ENCODE measurements around the gene REEP3.

Gene REEP3

GRCh38 chr10:63574011-63574410, 52.8 kb downstream of the REEP3 start:
- TF ChIP-seq FOXP2 (optimal IDR thresholded peaks at IDR 0.05; ENCODE audit: borderline replicate concordance, extremely low read depth, extremely low read length, insufficient read depth) (no peak), POLR2AphosphoS5 (IDR thresholded peaks at IDR 0.05; ENCODE audit: low read depth, low read length) (no peak), TAF1 (IDR thresholded peaks at IDR 0.05; ENCODE audit: borderline replicate concordance, insufficient read depth, low read length) (no peak), SIN3A (IDR thresholded peaks at IDR 0.05; ENCODE audit: borderline replicate concordance, insufficient read depth, low read length) (no peak), REST (IDR thresholded peaks at IDR 0.05; ENCODE audit: insufficient read depth in 1 of 2, low read depth in 2 of 2, low read length in 2 of 2) (no peak)

- TF ChIP-seq REST (IDR thresholded peaks at IDR 0.05; ENCODE audit: insufficient read depth in 1 of 2, low read depth in 2 of 2, low read length in 2 of 2) (no peak), POLR2AphosphoS5 (IDR thresholded peaks at IDR 0.05; ENCODE audit: low read depth, low read length) (no peak), TAF1 (IDR thresholded peaks at IDR 0.05; ENCODE audit: borderline replicate concordance, insufficient read depth, low read length) (no peak), SIN3A (IDR thresholded peaks at IDR 0.05; ENCODE audit: borderline replicate concordance, insufficient read depth, low read length) (no peak), FOXP2 (optimal IDR thresholded peaks at IDR 0.05; ENCODE audit: borderline replicate concordance, extremely low read depth, extremely low read length, insufficient read depth) (no peak)
Observed at GRCh38 chr10:63576501-63576900, 55.3 kb downstream of the REEP3 start.

DNA sequence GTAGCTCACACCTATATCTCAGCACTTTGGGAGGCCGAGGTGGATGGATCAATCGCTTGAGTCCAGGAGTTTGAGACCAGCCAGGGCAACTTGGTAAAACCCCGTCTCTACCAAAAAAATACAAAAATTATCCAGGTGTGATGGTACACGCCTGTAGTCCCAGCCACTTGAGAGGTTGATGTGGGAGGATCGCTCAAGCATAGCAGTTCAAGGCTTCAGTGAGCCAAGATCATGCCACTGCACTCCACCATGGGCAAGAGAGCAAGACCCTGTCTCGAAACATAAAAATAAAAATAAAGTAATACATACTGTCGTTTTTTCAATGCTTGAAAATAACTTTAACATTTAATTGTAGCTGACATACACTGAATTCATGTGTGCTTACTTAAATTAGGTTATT, 57.3 kb downstream of the REEP3 start:
- TF ChIP-seq FOXP2 (optimal IDR thresholded peaks at IDR 0.05; ENCODE audit: borderline replicate concordance, extremely low read depth, extremely low read length, insufficient read depth) (no peak), POLR2AphosphoS5 (IDR thresholded peaks at IDR 0.05; ENCODE audit: low read depth, low read length) (no peak), REST (IDR thresholded peaks at IDR 0.05; ENCODE audit: insufficient read depth in 1 of 2, low read depth in 2 of 2, low read length in 2 of 2) (no peak), SIN3A (IDR thresholded peaks at IDR 0.05; ENCODE audit: borderline replicate concordance, insufficient read depth, low read length) (no peak), TAF1 (IDR thresholded peaks at IDR 0.05; ENCODE audit: borderline replicate concordance, insufficient read depth, low read length) (no peak)

GRCh38 chr10:63579371-63580014, 58.3 kb downstream of the REEP3 start:
- TF ChIP-seq SIN3A (IDR thresholded peaks at IDR 0.05; ENCODE audit: borderline replicate concordance, insufficient read depth, low read length) (no peak), REST (IDR thresholded peaks at IDR 0.05; ENCODE audit: insufficient read depth in 1 of 2, low read depth in 2 of 2, low read length in 2 of 2) (no peak), TAF1 (IDR thresholded peaks at IDR 0.05; ENCODE audit: borderline replicate concordance, insufficient read depth, low read length) (no peak), FOXP2 (optimal IDR thresholded peaks at IDR 0.05; ENCODE audit: borderline replicate concordance, extremely low read depth, extremely low read length, insufficient read depth) (no peak), POLR2AphosphoS5 (IDR thresholded peaks at IDR 0.05; ENCODE audit: low read depth, low read length) (no peak)
